ENCODE measurements around the gene POLD2.

The POLD2 gene

GRCh38 chr7:44116087-44116788 lies 7.1 kb downstream of the POLD2 start:
- DNase-seq (ENCODE audit: low read depth): no peak
- TF ChIP-seq CTCF (conservative IDR thresholded peaks at IDR 0.05; ENCODE audit: low read depth, low read length): no peak
- no peak overlapping the region for H3K4me3 ChIP-seq (ENCODE audit: low read length)

GRCh38 chr7:44114586-44115310 lies 8.6 kb downstream of the POLD2 start:
- no peak for DNase-seq (ENCODE audit: low read depth)
- H3K4me3 ChIP-seq (ENCODE audit: low read length): no peak overlapping the region
- no peak for TF ChIP-seq CTCF (conservative IDR thresholded peaks at IDR 0.05; ENCODE audit: low read depth, low read length)

- no peak overlapping the region for H3K4me3 ChIP-seq (ENCODE audit: low read length)
- no peak for DNase-seq (ENCODE audit: low read depth)
- no peak for TF ChIP-seq CTCF (conservative IDR thresholded peaks at IDR 0.05; ENCODE audit: low read depth, low read length)
Measured at GRCh38 chr7:44113764-44114354, 9.5 kb downstream of the POLD2 start.

- no peak for TF ChIP-seq CTCF (conservative IDR thresholded peaks at IDR 0.05; ENCODE audit: low read depth, low read length)
- H3K4me3 ChIP-seq (ENCODE audit: low read length): no peak overlapping the region
- DNase-seq (ENCODE audit: low read depth): no peak
Measured at GRCh38 chr7:44112997-44113763, 10.2 kb downstream of the POLD2 start.

- no peak for TF ChIP-seq CTCF (conservative IDR thresholded peaks at IDR 0.05; ENCODE audit: low read depth, low read length)
- DNase-seq (ENCODE audit: low read depth): no peak
- no peak overlapping the region for H3K4me3 ChIP-seq (ENCODE audit: low read length)
Measured at GRCh38 chr7:44112231-44112996, 10.9 kb downstream of the POLD2 start.

- no peak for TF ChIP-seq CTCF (conservative IDR thresholded peaks at IDR 0.05; ENCODE audit: low read depth, low read length)
- DNase-seq (ENCODE audit: low read depth): no peak
- no peak overlapping the region for H3K4me3 ChIP-seq (ENCODE audit: low read length)
Measured at GRCh38 chr7:44111761-44112160, 11.6 kb downstream of the POLD2 start.

Measured in retinal pigment epithelial cell (primary cell).